Activated CD4-positive, alpha-beta T cell treated with anti-CD3 and anti-CD28 coated beads for 4 hours (primary cell): ENCODE results near the gene PATE4.
A peak's percentile ranks its signal among the peaks of the same experiment; 100 is the strongest.
"Not testable (repeated sequence)": the region's sequence is repeated elsewhere in the genome, so short reads cannot be mapped to it uniquely, and the experiment has no call there.

Experiments used
- DNase-seq, 2 donors: peaks; one replicate each; pipeline ENCODE4 v3.0.0-alpha.2; 2020

The PATE4 gene

DNA sequence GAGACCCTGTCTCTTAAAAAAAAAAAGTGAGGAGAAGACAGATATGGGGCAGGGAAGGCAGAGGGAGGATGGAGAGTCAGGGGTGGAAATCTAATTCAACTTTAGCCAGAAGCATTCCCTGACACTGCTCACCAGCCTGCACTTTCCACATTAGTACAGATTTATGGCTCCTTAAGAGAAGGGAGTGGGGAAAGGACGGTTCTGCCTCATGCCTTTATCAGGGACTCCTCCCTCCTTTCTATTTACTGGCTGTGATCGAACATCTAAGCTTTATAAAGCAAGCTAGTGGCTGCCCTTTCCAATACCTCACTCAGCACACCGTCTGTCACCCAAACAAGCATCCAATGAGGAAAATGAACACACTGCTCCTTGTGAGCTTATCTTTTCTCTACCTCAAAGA lies at the start of gene PATE4:
Gene PATE4 (plus strand): TSS at position 301 of the 400 bp plus-strand sequence. CDS start 44 bp downstream, at position 345.
- DNase-seq = no peak

- no peak for DNase-seq
Observed at GRCh38 chr11:125784678-125785077, 48.4 kb upstream of the PATE4 start.

GRCh38 chr11:125787827-125788226 lies 45.3 kb upstream of the PATE4 start, which contains the start of gene PATE3:
PATE3 (plus strand) TSS chr11:125788127; CDS start chr11:125788152, 25 bp downstream.
- no peak for DNase-seq

- no peak for DNase-seq
Observed at GRCh38 chr11:125790825-125791224, 42.3 kb upstream of the PATE4 start.

- DNase-seq = no peak
Observed at GRCh38 chr11:125797641-125798040, 35.5 kb upstream of the PATE4 start.

DNA sequence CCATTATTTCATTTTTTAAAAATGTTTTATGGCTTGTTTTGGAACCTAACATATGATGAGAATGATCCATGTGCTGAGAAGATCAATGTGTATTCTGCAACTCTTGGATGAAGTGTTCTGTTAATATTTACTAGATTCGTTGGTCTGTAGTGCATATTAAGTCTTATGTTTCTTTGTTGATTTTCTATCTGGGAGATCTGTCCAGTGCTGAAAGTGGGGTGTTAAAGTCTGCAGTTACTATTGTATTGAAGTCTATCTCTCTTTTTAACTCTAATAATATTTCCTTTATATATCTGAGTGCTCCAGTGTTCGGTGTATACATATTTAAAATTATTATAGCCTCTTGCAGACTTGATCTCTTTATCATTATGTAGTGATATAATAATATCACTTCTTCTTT lies 33.3 kb upstream of the PATE4 start:
- DNase-seq = no peak

- DNase-seq = no peak
Observed at GRCh38 chr11:125802387-125802786, 30.7 kb upstream of the PATE4 start.

DNA sequence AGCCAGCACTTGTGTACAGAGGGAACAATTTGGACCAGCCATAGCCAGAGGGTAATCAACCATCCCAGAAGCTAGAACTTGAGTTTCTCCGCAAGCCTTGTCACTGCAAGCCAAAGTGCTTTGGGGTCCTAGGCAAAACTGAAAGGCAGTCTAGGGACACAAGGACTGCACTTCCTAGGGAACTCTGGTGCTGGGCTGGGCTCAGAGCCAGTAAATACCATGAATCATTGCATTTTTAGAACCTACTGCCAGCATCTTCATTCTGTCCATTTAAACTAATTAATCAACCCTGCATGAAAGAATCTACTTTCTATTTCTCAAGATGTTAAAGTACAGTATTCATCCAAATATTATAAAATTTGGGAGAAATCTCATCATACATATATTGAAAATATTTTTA lies 25.2 kb upstream of the PATE4 start:
- DNase-seq = no peak

DNA sequence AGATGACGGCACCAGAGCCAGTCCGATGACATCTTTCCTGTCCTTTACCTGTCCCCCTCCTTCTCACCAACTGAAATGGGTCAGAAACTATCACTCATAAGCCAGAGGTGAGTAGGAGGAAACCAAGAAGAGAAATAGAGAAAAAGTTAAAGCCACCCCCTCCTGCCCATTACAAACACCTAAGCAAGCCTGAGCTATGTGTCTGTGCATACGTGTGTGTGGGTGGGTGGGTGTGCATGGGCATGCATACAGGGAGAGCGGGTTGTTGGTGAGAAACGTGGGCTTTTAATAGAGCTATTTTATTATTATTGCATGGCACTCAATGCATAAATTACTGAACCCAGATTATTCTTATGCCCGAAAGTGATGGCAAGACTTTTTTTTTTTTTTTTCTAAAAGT lies 2.6 kb downstream of the PATE4 start:
- DNase-seq = no peak

DNA sequence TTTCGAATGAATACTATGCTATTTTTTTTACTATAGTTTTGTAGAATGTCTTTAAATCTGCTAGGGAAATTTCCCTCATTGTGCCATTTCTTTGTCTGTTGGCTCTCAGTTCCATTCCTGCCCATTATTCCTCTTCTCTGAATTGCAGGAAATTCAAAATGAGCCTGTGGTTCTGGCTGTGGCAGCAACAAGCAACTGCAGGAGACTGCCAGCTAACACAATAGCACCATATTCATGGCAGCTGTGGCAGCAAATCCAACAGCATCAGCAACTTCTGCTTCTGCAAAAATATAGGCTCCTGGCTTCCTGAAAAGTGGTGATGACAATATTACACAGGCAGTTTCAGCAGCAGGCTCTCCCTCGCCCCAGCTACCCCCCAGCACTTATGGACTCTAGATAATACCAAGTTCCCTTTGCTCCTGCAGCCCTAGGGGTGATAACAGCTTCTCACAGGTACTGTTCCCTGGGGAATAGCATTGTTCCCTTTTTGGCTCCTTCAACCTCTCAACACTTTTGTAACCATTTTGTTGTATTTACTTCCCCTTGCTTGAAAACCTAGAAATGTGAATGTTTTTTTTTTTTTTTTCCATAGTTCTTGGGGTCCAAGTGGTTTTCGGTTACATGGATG lies 9.3 kb downstream of the PATE4 start:
- no peak for DNase-seq

DNA sequence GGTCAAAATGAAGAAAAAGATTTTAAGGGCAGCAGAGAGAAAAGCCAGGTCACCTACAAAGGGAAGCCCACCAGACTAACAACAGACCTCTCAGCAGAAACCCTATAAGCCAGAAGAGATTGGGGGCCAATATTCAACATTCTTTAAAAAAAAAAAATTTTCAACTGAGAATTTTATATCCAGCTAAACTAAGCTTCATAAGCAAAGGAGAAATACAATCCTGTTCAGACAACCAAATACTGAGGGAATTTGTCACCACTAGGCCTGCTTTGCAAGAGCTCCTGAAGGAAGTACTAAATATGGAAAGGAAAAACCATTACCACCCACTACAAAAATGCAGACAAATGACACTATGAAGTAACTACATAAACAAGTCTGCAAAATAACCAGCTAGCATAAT lies 13.1 kb downstream of the PATE4 start:
- no peak for DNase-seq

DNA sequence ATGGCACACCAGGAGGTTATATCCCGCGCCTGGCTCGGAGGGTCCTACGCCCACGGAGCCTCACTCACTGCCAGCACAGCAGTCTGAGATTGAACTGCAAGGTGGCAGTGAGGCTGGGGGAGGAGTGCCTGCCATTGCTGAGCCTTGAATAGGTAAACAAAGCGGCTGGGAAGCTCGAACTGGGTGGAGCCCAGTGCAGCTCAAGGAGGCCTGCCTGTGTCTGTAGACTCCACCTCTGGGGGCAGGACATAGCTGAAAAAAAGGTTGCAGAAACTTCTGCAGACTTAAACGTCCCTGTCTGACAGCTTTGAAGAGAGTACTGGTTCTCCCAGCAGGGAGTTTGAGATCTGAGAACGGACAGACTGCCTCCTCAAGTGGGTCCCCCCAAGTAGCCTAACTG lies 24.6 kb downstream of the PATE4 start:
- DNase-seq = not testable (repeated sequence)

DNA sequence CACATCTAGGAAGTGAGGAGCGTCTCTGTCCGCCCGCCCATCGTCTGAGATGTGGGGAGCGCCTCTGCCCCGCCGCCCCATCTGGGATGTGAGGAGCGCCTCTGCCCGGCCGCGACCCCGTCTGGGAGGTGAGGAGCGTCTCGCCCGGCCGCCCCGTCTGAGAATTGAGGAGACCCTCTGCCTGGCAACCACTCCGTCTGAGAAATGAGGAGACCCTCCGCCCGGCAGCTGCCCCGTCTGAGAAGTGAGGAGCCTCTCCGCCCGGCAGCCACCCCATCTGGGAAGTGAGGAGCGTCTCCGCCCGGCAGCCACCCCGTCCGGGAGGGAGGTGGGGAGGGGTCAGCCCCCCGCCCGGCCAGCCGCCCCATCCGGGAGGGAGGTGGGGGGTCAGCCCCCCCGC lies 29.7 kb downstream of the PATE4 start:
- not testable (repeated sequence) for DNase-seq

- not testable (repeated sequence) for DNase-seq
Observed at GRCh38 chr11:125865354-125865753, 32.2 kb downstream of the PATE4 start.

DNA sequence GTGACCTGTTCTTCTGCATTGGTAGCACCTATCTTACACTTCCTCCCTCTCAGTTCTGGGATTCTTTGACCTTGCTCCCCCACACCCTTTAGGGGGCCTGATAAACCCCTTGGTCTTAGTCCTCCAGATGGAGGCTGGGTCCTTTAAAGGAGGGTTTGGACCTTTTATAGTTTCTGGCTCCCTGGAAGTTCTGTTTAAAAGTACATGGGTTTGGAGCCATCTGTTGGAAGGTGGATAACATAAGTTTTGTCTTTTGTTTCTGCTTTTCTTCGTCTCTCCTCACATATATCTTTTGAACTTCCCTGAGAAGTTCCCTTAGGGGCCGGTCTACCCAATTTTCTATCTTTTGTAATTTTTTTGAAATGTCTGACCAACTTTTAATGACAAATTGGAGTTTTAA lies 36.4 kb downstream of the PATE4 start:
- no peak for DNase-seq

GRCh38 chr11:125871391-125872137 lies 38.4 kb downstream of the PATE4 start:
- peak in 1 of 2 donors; percentile 19 for DNase-seq

GRCh38 chr11:125872138-125872491 lies 39.0 kb downstream of the PATE4 start:
- DNase-seq = no peak

DNA sequence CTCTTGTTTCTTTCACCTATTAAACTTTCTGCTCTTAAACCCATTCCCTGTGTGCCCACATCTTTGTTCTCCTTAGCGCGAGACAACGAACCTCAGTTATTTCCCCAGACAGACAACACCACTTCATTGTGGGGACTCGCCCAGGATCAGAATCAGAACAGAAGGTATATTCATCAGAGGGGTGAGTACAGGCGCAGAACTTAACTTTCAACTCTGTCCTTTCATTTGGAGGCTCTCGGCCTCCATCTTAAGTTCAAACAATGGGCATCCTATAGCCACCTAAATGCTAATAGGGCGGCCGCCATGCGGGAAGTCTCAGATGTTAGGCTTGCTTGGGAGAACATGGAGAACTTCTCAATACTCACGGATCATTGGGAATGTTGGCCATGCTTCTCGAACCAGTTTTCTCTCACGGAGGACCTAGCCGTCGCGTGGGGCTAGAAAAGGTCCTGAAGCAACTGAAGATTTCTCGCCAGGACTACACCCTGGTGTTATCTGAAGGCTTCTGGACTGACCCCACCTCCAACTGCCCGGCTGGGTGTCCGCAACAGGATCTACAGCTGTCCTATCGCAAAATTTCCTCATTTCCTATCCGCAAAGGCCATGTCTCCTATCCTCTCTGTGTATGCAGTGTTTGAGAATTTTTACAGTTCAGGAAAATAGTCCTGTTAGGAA lies 40.9 kb downstream of the PATE4 start:
- DNase-seq = no peak

GRCh38 chr11:125874556-125875124 lies 41.5 kb downstream of the PATE4 start:
- DNase-seq = peak; percentile 19 to 42

DNA sequence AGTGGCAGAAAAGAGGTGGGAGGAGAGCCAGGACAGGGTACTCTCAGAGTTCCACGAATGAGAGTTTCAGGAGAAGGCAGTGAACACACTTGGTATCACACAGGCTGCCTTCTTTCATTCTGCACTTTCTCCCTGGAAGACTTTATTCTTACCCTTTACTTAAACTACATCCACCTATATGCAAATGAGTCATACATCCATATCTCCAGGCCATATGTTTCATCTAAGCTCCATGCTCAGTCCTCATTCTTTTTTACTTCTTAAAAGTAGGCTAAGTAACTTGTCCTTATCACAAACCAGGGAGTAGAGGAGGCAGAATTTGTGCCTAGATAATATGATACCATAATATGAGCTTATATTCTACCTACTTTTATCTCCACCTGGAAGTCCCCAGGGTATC lies 48.2 kb downstream of the PATE4 start:
- DNase-seq = no peak

- no peak for DNase-seq
Observed at GRCh38 chr11:125883375-125883774, 50.3 kb downstream of the PATE4 start.

DNA sequence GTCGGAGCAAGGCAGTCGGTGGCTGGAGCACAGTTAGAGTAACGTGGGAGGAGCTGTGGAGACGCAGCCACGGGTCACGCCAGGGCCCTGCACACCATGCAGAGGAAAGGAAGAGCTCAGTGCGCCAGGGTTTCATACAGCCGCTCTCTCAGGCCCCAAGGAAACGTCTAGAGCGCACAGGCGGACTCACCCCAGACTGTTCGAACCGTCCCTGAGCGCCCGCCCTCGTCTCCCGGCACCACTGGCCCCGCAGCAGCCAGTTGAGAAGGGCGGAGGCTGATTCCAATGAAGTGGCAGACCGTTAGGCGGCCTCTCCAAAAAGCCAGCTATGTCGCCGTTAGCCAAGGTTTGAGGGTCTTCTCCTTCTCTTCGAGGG lies 53.9 kb downstream of the PATE4 start:
- peak; percentile 21 to 37 for DNase-seq
